Activated CD4-positive, CD25-positive, alpha-beta regulatory T cell treated with anti-CD3 and anti-CD28 coated beads, Interleukin-2, amount 50 U/mL, for 72 hours (primary cell): ENCODE results near the gene MS4A8.
"Not testable (repeated sequence)": the region's sequence is repeated elsewhere in the genome, so short reads cannot be mapped to it uniquely, and the experiment has no call there.

Experiments used
- DNase-seq: peaks from one replicate; pipeline ENCODE4 v3.0.0; 2021

Gene MS4A8

GRCh38 chr11:60699284-60699691 lies at the start of gene MS4A8:
Gene MS4A8 (plus strand): TSS chr11:60699612. CDS start chr11:60700861, 1,249 bp downstream.
- DNase-seq, result no peak

DNA sequence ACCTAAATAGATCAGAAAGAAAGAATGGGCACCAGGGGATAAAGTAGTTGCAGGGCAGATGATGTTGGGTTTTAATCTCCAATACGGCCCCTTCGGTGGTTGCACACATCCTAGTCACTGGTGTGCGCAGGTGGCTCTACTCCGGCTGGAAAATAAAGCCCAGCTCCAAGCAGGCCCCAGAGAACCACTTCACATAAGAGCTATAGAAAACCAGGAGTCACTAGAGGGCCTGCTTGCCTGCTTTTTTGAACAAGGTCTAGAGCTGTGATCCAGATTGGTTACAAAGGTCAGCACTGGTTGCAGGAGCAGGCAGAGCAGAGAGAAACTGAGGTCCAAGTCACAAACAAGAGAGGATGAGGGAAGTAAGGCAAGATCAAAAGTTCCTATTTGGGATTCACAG lies 41.5 kb upstream of the MS4A8 start:
- DNase-seq, result no peak

DNA sequence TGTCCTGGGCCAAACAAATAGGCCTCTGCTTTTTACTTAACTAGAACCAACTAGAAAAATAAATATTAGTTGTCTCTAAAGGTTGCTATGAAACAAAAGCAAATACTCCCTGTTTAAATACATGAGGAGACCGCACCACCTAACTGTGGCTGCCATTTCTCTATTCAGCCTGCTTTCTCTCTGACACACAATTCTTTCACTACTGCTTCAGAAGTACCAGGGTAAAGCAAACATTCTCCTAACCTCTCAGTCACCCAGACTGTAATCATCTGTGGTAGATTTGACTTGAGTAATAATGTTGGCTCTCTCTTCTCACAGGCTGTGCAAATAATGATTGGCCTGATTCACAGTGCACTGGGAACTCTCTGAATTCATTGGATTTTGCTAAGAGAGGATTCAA lies 41.0 kb upstream of the MS4A8 start:
- no peak for DNase-seq

DNA sequence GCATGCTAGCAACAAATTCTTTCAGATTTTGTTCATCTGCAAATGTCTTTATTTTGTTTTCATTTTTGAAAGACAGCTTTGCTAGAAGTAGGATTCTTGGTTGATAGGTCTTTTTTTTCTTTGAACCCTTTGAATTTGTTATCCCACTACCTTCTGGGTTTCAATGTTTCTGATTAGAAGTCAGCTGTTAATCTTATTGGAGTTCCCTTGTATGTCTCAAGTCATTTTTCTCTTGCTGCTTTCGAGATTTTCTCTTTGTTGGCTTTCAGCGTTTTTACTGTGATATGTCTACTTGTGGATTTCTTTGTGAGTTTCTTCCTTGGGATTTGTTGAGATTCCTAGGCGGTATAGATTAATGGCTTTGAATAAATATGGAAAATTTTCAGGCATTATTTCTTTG lies 27.2 kb upstream of the MS4A8 start:
- no peak for DNase-seq

GRCh38 chr11:60678231-60678630 lies 21.2 kb upstream of the MS4A8 start:
- not testable (repeated sequence) for DNase-seq

GRCh38 chr11:60679879-60680278 lies 19.5 kb upstream of the MS4A8 start:
- no peak for DNase-seq

DNA sequence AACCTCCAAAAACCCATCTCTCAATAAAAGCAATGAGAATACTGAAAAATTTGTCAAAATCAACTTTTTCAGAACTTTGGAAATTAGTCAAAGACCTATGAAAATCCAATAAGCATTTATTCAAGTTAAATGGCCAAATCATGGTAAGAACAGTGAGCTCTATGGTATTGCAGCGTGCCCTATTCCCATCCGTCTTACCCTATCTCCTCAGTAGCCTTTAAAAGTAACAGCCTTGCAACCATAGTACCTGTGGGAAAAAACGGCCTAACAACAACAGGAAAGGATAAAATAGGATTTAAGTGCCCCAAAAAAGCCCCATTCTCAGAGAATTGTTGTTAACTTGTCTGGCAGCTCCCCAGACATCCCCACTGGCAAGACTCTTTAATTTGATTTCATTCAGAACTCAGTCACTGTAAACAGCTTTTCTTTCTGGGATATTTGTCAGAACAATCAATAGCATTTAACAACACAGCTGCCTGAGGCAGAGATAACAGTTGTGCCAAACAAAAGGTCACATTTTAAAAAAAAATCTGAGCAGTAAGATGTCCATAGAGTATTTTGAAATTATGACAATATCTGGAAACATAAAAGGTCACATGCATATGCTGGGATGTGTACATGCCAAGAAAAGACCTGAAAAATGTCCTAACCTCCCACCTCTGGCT lies 18.8 kb upstream of the MS4A8 start:
- no peak for DNase-seq

GRCh38 chr11:60684541-60684848 lies 14.9 kb upstream of the MS4A8 start:
- DNase-seq, result not testable (repeated sequence)

DNA sequence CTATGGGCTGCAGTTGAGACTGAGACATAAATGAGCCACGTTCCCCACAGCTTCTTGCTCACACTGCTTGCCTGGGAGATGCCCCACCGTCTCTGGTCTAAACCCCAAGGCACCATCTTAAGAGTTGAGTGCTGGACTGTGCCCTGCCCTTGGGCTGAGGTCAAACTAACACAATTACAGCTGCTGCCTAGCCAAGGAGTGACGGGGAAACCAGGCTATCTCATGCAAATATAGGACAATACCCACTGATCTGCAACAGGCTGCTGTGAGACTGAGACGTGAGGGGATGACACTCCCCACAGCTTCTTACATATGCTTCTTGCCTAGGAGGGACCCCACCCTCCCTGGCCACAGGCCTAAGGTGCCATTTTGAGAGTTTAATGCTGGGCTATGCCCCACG lies 7.8 kb upstream of the MS4A8 start:
- DNase-seq, result no peak

- no peak for DNase-seq
Observed at GRCh38 chr11:60699936-60700335, 524 bp downstream of the MS4A8 start.

- DNase-seq, result no peak
Observed at GRCh38 chr11:60700689-60701468, 1.5 kb downstream of the MS4A8 start.

- DNase-seq, result no peak
Observed at GRCh38 chr11:60701469-60701818, 2.0 kb downstream of the MS4A8 start.

- no peak for DNase-seq
Observed at GRCh38 chr11:60703374-60703773, 4.0 kb downstream of the MS4A8 start.

GRCh38 chr11:60705895-60706294 lies 6.5 kb downstream of the MS4A8 start:
- DNase-seq, result no peak

- no peak for DNase-seq
Observed at GRCh38 chr11:60706931-60707330, 7.5 kb downstream of the MS4A8 start.

- no peak for DNase-seq
Observed at GRCh38 chr11:60710482-60710881, 11.1 kb downstream of the MS4A8 start.

GRCh38 chr11:60711276-60711675 lies 11.9 kb downstream of the MS4A8 start:
- DNase-seq, result no peak

DNA sequence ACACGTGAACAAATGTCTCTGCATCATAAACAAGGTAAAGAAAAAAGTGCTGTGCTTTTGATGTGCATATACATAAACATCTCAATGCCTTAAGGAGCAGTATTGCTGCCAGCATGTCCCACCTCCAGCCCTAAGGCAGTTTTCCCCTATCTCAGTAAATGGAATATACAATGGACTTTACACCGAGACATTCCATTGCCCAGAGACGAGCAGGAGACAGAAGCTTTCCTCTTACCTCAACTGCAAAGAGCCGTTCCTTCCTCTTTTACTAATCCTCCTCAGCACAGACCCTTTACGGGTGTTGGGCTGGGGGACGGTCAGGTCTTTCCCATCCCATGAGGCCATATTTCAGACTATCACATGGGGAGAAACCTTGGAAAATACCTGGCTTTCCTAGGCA lies 14.0 kb downstream of the MS4A8 start:
- DNase-seq, result not testable (repeated sequence)

DNA sequence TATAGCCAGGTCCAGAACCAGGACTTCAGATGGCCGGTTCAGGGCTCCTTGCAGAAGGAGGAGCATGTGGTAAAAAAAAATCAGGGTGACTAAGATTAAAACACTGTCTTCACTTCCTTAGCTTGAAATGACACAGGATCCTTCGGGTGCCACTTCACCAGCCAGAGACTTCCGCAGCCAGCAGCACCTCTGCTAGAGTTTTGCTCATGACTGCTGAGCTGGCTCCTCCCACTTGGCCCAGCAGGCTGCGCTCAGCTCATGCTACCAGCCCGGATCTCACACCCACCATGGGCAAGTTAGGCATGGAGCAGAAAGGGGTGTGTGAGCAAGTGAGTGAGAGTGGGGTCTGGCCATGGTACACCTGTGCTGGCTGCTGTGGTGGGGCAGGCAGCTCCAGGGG lies 18.5 kb downstream of the MS4A8 start:
- no peak for DNase-seq

DNA sequence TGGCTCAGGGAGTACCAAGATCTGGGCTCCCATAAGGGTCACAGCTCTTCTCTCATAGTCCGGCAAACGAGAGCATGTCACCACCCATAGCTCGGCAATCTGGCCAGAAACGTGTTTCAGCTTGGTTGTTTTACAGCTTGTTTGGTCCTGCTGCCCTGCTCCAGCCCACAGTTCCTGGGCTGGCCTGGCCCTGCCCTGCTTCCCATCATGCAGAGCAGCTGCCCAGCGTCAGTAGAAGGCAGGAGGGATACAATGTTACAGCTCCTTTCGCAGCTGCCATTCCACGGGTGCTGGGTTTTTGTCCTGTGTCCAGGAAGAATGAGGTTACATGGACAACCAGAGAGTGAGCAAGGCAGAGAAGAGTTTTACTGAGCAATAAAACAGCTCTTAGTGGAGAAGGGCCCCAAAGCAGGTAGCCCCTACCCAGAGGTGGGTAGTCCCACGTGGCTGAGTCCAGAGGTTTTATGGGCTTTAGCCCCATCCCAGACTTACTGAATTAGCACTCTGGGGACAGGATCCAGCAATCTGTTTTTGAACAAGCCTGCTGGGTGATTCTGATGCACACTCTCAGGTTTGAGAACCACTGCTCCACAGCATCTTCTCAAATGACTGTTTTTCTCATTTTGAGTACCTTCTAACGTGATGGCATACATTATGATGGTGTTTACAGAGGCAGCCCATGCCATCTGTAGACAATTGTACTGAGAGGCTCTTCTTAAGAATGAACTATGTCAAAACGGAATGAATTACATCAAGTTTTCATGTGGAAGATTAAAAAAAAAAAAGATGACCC lies 19.3 kb downstream of the MS4A8 start:
- DNase-seq, result no peak

DNA sequence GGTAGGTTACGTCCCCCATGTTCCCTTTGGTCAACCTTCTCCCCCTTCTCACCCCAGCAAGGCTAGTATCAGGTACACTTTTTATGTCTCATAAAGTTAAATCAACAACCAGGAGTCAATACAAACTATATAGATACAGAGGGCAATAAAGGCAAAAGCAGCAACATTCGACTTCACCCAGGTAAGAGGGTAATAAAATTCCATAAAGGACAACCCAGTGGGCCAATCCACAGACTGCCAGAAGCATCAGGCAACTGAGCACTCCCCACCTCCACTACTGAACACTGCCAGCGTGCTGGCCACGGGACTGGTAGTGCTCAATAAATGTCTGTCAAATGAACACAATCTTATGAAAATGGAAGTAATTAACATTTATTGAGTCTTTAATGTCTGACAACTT lies 20.0 kb downstream of the MS4A8 start:
- DNase-seq, result no peak

- DNase-seq, result no peak
Observed at GRCh38 chr11:60720460-60720859, 21.0 kb downstream of the MS4A8 start.

GRCh38 chr11:60724420-60724819 lies 25.0 kb downstream of the MS4A8 start, which contains the start of gene MS4A18:
Gene MS4A18 (plus strand): TSS chr11:60724720.
- DNase-seq, result no peak

- DNase-seq, result no peak
Observed at GRCh38 chr11:60725592-60725991, 26.2 kb downstream of the MS4A8 start.
